Choroid plexus epithelial cell (primary cell): ENCODE data around the gene FXYD3.
"Not testable (repeated sequence)": the region's sequence is repeated elsewhere in the genome, so short reads cannot be mapped to it uniquely, and the experiment has no call there.

ENCODE experiments used
- DNase-seq: peaks from one replicate; pipeline ENCODE4 v3.0.0-alpha.2; 2010; ENCODE audit warnings: low read depth
- H3K4me3 ChIP-seq: 2 replicates; pipeline ENCODE4 v1.5.1; 2011; ENCODE audit warnings: low read depth, mild to moderate bottlenecking, control low read depth, low read length, moderate library complexity
- CTCF ChIP-seq: conservative IDR thresholded peaks from 2 replicates; pipeline ENCODE4 v1.5.1; 2011; ENCODE audit warnings: low read depth, mild to moderate bottlenecking, control low read depth, inconsistent platforms, low read length, moderate library complexity

FXYD3 gene

GRCh38 chr19:35124098-35125060 lies 8.8 kb downstream of the FXYD3 start:
- peak; percentile 92 for DNase-seq
- TF ChIP-seq CTCF = no peak
- H3K4me3 ChIP-seq = peak overlapping the region; percentile 83

GRCh38 chr19:35125270-35125717 lies 9.7 kb downstream of the FXYD3 start:
- no peak overlapping the region for H3K4me3 ChIP-seq
- DNase-seq = no peak
- no peak for TF ChIP-seq CTCF

- TF ChIP-seq CTCF = no peak
- H3K4me3 ChIP-seq = no peak overlapping the region
- no peak for DNase-seq
These were observed 10.4 kb downstream of the FXYD3 start for GRCh38 chr19:35125749-35126623.

- no peak overlapping the region for H3K4me3 ChIP-seq
- DNase-seq = no peak
- no peak for TF ChIP-seq CTCF
These were observed 11.0 kb downstream of the FXYD3 start for GRCh38 chr19:35126624-35126959.

GRCh38 chr19:35127871-35128270 lies 12.2 kb downstream of the FXYD3 start:
- DNase-seq = no peak
- H3K4me3 ChIP-seq = no peak overlapping the region
- TF ChIP-seq CTCF = no peak

GRCh38 chr19:35128398-35129057 lies 12.9 kb downstream of the FXYD3 start:
- TF ChIP-seq CTCF = no peak
- DNase-seq = no peak
- H3K4me3 ChIP-seq = no peak overlapping the region

- not testable (repeated sequence) for H3K4me3 ChIP-seq, DNase-seq
These were observed 14.2 kb downstream of the FXYD3 start for GRCh38 chr19:35129724-35130274.
